ENCODE results near the gene TNFRSF9.

DNA sequence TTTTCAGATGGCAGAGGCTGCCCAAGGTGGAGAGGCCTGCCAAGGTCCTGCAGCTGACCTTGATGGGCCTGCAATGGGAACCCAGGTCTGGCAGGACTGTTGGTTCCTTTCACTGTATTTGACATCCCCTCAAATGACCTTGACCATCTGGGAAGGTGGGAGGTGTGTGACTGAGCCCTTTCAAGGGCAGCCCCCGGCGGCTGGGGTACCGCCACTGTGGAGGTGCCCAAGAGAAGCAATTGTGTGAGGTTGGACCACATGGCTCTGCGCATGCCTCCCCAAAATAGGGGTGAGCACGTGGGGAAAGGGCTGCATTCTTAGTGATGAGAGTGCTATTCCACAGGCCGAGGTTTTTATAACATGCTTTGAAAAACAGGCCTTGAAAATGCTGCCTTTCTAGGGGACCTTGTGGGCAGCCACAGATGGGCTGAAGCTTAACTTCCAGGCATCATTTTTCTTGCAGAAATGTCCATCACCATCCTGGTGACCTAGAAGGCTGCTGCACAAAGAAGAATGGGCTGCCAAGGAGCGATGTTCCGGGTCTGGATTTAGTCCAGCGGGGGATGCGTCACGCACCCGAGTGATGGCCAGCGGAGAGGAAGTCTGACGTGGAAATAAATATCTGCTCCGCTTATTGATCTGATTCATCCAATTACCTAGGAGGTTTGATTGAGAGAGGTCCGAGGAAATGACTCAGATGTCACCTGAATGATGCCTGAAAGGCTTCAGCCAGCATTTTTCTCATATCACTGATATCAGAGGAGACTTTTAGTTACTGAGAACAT lies 71.3 kb downstream of the TNFRSF9 start:
- no peak for TF ChIP-seq POLR2A (IDR thresholded peaks at IDR 0.05)
- TF ChIP-seq, protein P1, sequence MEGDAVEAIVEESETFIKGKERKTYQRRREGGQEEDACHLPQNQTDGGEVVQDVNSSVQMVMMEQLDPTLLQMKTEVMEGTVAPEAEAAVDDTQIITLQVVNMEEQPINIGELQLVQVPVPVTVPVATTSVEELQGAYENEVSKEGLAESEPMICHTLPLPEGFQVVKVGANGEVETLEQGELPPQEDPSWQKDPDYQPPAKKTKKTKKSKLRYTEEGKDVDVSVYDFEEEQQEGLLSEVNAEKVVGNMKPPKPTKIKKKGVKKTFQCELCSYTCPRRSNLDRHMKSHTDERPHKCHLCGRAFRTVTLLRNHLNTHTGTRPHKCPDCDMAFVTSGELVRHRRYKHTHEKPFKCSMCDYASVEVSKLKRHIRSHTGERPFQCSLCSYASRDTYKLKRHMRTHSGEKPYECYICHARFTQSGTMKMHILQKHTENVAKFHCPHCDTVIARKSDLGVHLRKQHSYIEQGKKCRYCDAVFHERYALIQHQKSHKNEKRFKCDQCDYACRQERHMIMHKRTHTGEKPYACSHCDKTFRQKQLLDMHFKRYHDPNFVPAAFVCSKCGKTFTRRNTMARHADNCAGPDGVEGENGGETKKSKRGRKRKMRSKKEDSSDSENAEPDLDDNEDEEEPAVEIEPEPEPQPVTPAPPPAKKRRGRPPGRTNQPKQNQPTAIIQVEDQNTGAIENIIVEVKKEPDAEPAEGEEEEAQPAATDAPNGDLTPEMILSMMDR (IDR thresholded peaks at IDR 0.05), result no peak
